Fibroblast of peridontal ligament (primary cell): ENCODE measurements around the gene PHOSPHO2.
"Not testable (repeated sequence)": the region's sequence is repeated elsewhere in the genome, so short reads cannot be mapped to it uniquely, and the experiment has no call there.

Experiments used
- DNase-seq: peaks from one replicate; pipeline ENCODE4 v3.0.0-alpha.2; 2010; ENCODE audit errors: extremely low read depth

Gene PHOSPHO2

GRCh38 chr2:169683425-169684134 lies 10.7 kb upstream of the PHOSPHO2 start:
- no peak for DNase-seq

GRCh38 chr2:169684135-169684565 lies 10.1 kb upstream of the PHOSPHO2 start:
- no peak for DNase-seq

- not testable (repeated sequence) for DNase-seq
Observed at GRCh38 chr2:169684712-169685111, 9.6 kb upstream of the PHOSPHO2 start.

GRCh38 chr2:169686825-169687224 lies 7.4 kb upstream of the PHOSPHO2 start:
- not testable (repeated sequence) for DNase-seq

GRCh38 chr2:169687943-169688342 lies 6.3 kb upstream of the PHOSPHO2 start:
- not testable (repeated sequence) for DNase-seq

- no peak for DNase-seq
Observed at GRCh38 chr2:169690958-169691357, 3.3 kb upstream of the PHOSPHO2 start.

GRCh38 chr2:169692718-169693117 lies 1.6 kb upstream of the PHOSPHO2 start:
- no peak for DNase-seq

- no peak for DNase-seq
Observed at GRCh38 chr2:169693360-169693759, 909 bp upstream of the PHOSPHO2 start.

- no peak for DNase-seq
Observed at GRCh38 chr2:169694894-169695260, 608 bp downstream of the PHOSPHO2 start.

GRCh38 chr2:169696381-169696780 lies 2.1 kb downstream of the PHOSPHO2 start:
- no peak for DNase-seq

GRCh38 chr2:169699173-169699572 lies 4.9 kb downstream of the PHOSPHO2 start:
- DNase-seq: not testable (repeated sequence)

- DNase-seq: peak; percentile 21
Observed at GRCh38 chr2:169702996-169703395, 8.7 kb downstream of the PHOSPHO2 start.

GRCh38 chr2:169704160-169704708 lies 10.0 kb downstream of the PHOSPHO2 start:
- peak; percentile 25 for DNase-seq

- DNase-seq: peak; percentile 83
Observed at GRCh38 chr2:169705927-169706326, 11.7 kb downstream of the PHOSPHO2 start.

GRCh38 chr2:169707626-169708025 lies 13.4 kb downstream of the PHOSPHO2 start:
- DNase-seq: no peak

- no peak for DNase-seq
Observed at GRCh38 chr2:169709331-169709730, 15.1 kb downstream of the PHOSPHO2 start.

- DNase-seq: no peak
Observed at GRCh38 chr2:169709981-169710380, 15.7 kb downstream of the PHOSPHO2 start.

GRCh38 chr2:169711751-169712509 lies 17.7 kb downstream of the PHOSPHO2 start:
- no peak for DNase-seq

GRCh38 chr2:169712791-169713227 lies 18.5 kb downstream of the PHOSPHO2 start:
- no peak for DNase-seq

GRCh38 chr2:169713331-169713730 lies 19.1 kb downstream of the PHOSPHO2 start:
- DNase-seq: no peak

GRCh38 chr2:169714699-169715098 lies 20.4 kb downstream of the PHOSPHO2 start:
- DNase-seq: no peak

GRCh38 chr2:169715379-169716237 lies 21.3 kb downstream of the PHOSPHO2 start:
- no peak for DNase-seq
